Endothelial cell of umbilical vein (primary cell): Measurements from ENCODE around the gene MRPL55. TPM values are rescaled to one million over a fixed set of nuclear protein-coding genes. Genes with fewer than 3 reads are reported as not detected.

Experiments
- BruUV-seq: library from RNA; stranded (reverse); fragments of 400-500 nt; replicated peaks from 2 replicates; lab custom pipeline; 2021; lab: Mats Ljungman, UMichigan
- CTCF ChIA-PET: fragments of 300-600, 350-600 bp; sonication (Branson Sonifier 250); formaldehyde crosslinking; loops from one replicate; lab custom pipeline; 2021; ENCODE audit warnings: antibody characterized with exemption, inconsistent platforms; lab: Charles Lee
- POLR2A ChIA-PET: fragments of 300-600, 350-600 bp; sonication (Branson Sonifier 250); formaldehyde crosslinking; loops from one replicate; lab custom pipeline; 2021; ENCODE audit warnings: antibody characterized with exemption, inconsistent platforms; lab: Charles Lee
- DNase-seq: peaks from one replicate; pipeline ENCODE4 v3.0.0-alpha.2; 2011; ENCODE audit warnings: low read depth, low spot score
- FAIRE-seq: peaks from 2 replicates; lab custom pipeline; 2011; peaks lifted over from hg19 to GRCh38; lab: Jason Lieb, UNC
- H2AFZ ChIP-seq: 2 replicates; pipeline ENCODE4 v1.6.0; 2012; ENCODE audit warnings: low read depth, low read length, control low read depth, inconsistent platforms
- H3K27ac ChIP-seq: 2 replicates; pipeline ENCODE4 v1.5.1; 2011; ENCODE audit warnings: low read depth, mild to moderate bottlenecking, control low read depth, low read length, moderate library complexity; ENCODE audit not compliant: insufficient read depth
- H3K27me3 ChIP-seq, 2 experiments: 2 replicates each; pipeline versions ENCODE4 v1.6.0 to v1.6.1; 2011; ENCODE audit warnings: low read length in 2 of 2, mixed read lengths in 1 of 2; ENCODE audit not compliant: control insufficient read depth in 2 of 2, insufficient read depth in 2 of 2
- H3K36me3 ChIP-seq, 2 experiments: 2 replicates in 1 of 2; 3 replicates in 1 of 2; pipeline ENCODE4 v1.5.1; 2011; ENCODE audit warnings: low read length in 2 of 2, mild to moderate bottlenecking in 1 of 2, moderate library complexity in 1 of 2; ENCODE audit not compliant: control insufficient read depth in 2 of 2, insufficient read depth in 2 of 2; ENCODE audit errors: extremely low read depth in 1 of 2
- H3K4me1 ChIP-seq: 3 replicates; pipeline ENCODE4 v1.5.1; 2011; ENCODE audit warnings: mild to moderate bottlenecking, low read length; ENCODE audit not compliant: control insufficient read depth, insufficient read depth; ENCODE audit errors: extremely low read depth
- H3K4me2 ChIP-seq: 2 replicates; pipeline ENCODE4 v1.6.1; 2011; ENCODE audit warnings: low read length, control low read depth, mixed read lengths; ENCODE audit not compliant: insufficient read depth
- H3K4me3 ChIP-seq, 3 experiments: fragments of 200-600 bp in 1 of 3; sonication (generic), shearing (Covaris generic) in 1 of 3; replicated peaks in 1 of 3; 2 replicates each; pipeline ENCODE4 v1.5.1; 2011 to 2016; ENCODE audit warnings: control low read depth in 3 of 3, low read length in 3 of 3, mild to moderate bottlenecking in 2 of 3, inconsistent platforms in 1 of 3, low read depth in 1 of 3, moderate library complexity in 1 of 3; ENCODE audit not compliant: insufficient read depth in 1 of 3
- H3K79me2 ChIP-seq: 2 replicates; pipeline ENCODE4 v1.6.0; 2012; ENCODE audit warnings: low read length, inconsistent platforms; ENCODE audit not compliant: control insufficient read depth, insufficient read depth
- H3K9ac ChIP-seq: replicated peaks from 2 replicates; pipeline ENCODE3; 2011; ENCODE audit warnings: low read length, control low read depth; ENCODE audit not compliant: insufficient read depth; ENCODE audit errors: extremely low read depth
- H3K9me1 ChIP-seq: replicated peaks from 3 replicates; pipeline ENCODE4 v1.6.0; 2011; ENCODE audit warnings: mild to moderate bottlenecking, low read length; ENCODE audit not compliant: control insufficient read depth, insufficient read depth; ENCODE audit errors: extremely low read depth
- H3K9me3 ChIP-seq: replicated peaks from 2 replicates; pipeline ENCODE4 v1.5.1; 2012; ENCODE audit warnings: low read length, inconsistent platforms; ENCODE audit not compliant: control insufficient read depth, insufficient read depth
- H4K20me1 ChIP-seq: replicated peaks from 2 replicates; pipeline ENCODE3; 2011; ENCODE audit warnings: mild to moderate bottlenecking, low read length; ENCODE audit not compliant: control insufficient read depth, insufficient read depth; ENCODE audit errors: extremely low read depth
- EZH2 ChIP-seq: IDR thresholded peaks from 2 replicates; pipeline ENCODE4 v1.6.1; 2012; ENCODE audit warnings: borderline replicate concordance, low read depth, mild to moderate bottlenecking, moderate library complexity, low read length, inconsistent platforms; ENCODE audit not compliant: severe bottlenecking
- FOS ChIP-seq: IDR thresholded peaks from 2 replicates; pipeline ENCODE4 v1.6.1; 2011; ENCODE audit warnings: mild to moderate bottlenecking, low read length, moderate library complexity, borderline replicate concordance; ENCODE audit not compliant: insufficient read depth
- GATA2 ChIP-seq: IDR thresholded peaks from 2 replicates; pipeline ENCODE4 v1.7.0; 2011; ENCODE audit warnings: low read depth, mild to moderate bottlenecking, moderate library complexity, mixed read lengths, low read length; ENCODE audit not compliant: insufficient read length, insufficient read depth
- JUN ChIP-seq: IDR thresholded peaks from 2 replicates; pipeline ENCODE4 v1.6.1; 2011; ENCODE audit warnings: borderline replicate concordance, low read depth; ENCODE audit not compliant: insufficient read length, insufficient read depth
- MYC ChIP-seq: IDR thresholded peaks from one replicate; pipeline ENCODE4 v1.6.1; 2011; ENCODE audit warnings: mild to moderate bottlenecking, low read depth, low read length
- POLR2A ChIP-seq: IDR thresholded peaks from 2 replicates; pipeline ENCODE4 v1.6.1; 2012; ENCODE audit warnings: low read depth, mild to moderate bottlenecking, control low read depth, low read length
- dilution Hi-C: fragments of 300-500 bp; cut with MboI; formaldehyde crosslinking; loops from one replicate; pipeline ENCODE4 v1.15.0; 2019; ENCODE audit warnings: low sequenced_read_pairs; ENCODE audit not compliant: extremely low pct_ligation_motif_present
- intact Hi-C: fragments of 100-400 bp; cut with micrococcal nuclease; formaldehyde crosslinking; loops from one replicate; pipeline ENCODE4 v1.10.0; 2022
- polyA plus RNA-seq, 4 experiments: library from polyadenylated mRNA; depleted of rRNA in 3 of 4; stranded (reverse) in 3 of 4; unstranded in 1 of 4; fragments of >200 nt; gene quantifications; 2 replicates each; pipeline versions ENCODE4 v1.2.1 to v1.2.3, GENCODE V29; 2011 to 2012; ENCODE audit warnings: missing spikeins in 1 of 4
- total RNA-seq: library from RNA; stranded (reverse); gene quantifications from 2 replicates; pipeline ENCODE4 v1.2.3, GENCODE V29; 2021
- TF ChIP-seq, protein P1 (sequence below): IDR thresholded peaks from 2 replicates; pipeline ENCODE4 v1.6.1; 2011; ENCODE audit not compliant: insufficient read depth, insufficient read length
- TF ChIP-seq, protein P2 (sequence below), 2 donors: IDR thresholded peaks; 1 replicate in 1 of 2; 2 replicates in 1 of 2; pipeline ENCODE4 v1.5.1; 2011; ENCODE audit warnings: low read length in 2 of 2, mild to moderate bottlenecking in 2 of 2, moderate library complexity in 2 of 2, control low read depth in 1 of 2, inconsistent platforms in 1 of 2, low read depth in 1 of 2; ENCODE audit not compliant: insufficient read depth in 1 of 2; ENCODE audit errors: extremely low read depth in 1 of 2

The MRPL55 gene
- total and polyA plus RNA-seq, 2 donors (not counting 3 experiments of a cell fraction or from before 2014, with no cell fraction given) = 58.7 to 155 TPM

DNA sequence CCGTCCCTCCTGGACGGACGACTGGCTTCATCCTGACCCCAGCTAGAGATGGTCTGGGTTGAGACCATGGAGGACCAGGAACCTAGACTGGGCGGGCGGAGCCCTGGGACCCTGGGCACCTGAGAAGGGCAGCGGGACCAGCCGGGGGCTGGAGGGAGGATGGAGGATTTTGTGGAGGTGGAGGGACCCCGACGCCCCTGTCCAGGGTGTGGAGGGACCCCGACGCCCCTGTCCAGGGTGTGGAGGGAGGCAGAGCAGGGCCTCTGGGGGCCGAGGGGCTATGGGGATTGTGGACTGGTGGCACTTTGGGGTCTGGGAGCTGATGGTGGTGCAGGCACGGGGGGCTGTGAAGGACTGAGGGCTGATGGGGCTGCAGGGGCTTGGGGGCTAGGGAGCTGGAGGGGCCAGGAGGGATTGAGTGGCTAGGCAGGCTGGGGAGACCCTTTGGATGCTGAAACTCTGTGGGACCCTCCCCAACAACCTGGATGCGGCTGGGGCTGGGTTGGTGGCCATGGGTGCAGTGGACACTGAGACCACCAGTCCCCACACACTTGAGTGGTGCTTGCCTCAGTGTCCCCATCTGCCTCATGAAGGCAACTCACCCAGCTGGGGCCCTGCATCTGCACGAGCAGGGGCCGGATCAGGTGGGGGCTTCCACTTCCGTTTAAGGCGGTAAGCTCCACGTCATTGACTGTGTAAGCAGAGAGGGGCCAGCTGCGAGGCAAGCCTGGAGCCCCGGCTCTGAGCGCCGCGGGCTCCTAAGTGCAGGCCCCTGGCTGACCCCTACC lies 48.0 kb upstream of the MRPL55 start:
- H3K27me3 ChIP-seq = no peaks in the 10 kb centered on the region
- H3K4me1 ChIP-seq = peaks cover 6% of the 10 kb centered on the region
- H3K4me2 ChIP-seq = no peak overlapping the region
- ChIA-PET CTCF (interaction anchor here (1.0 to 1.1 kb wide), 2 partner anchors 8 to 158 kb away, joined by 3 read pairs; partner anchors contain the start of gene IBA57), POLR2A (no interaction called here)
- FAIRE-seq (no peak), DNase-seq (no peak)
- intact Hi-C loops = no loop called here
- H4K20me1 ChIP-seq = no peaks in the 10 kb centered on the region
- no peaks in the 10 kb centered on the region for H3K79me2 ChIP-seq
- TF ChIP-seq POLR2A (no peak), MYC (no peak), GATA2 (no peak), JUN (no peak), FOS (no peak), EZH2 (no peak)
- TF ChIP-seq, protein P1, sequence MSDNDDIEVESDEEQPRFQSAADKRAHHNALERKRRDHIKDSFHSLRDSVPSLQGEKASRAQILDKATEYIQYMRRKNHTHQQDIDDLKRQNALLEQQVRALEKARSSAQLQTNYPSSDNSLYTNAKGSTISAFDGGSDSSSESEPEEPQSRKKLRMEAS = no peak
- TF ChIP-seq, protein P2, sequence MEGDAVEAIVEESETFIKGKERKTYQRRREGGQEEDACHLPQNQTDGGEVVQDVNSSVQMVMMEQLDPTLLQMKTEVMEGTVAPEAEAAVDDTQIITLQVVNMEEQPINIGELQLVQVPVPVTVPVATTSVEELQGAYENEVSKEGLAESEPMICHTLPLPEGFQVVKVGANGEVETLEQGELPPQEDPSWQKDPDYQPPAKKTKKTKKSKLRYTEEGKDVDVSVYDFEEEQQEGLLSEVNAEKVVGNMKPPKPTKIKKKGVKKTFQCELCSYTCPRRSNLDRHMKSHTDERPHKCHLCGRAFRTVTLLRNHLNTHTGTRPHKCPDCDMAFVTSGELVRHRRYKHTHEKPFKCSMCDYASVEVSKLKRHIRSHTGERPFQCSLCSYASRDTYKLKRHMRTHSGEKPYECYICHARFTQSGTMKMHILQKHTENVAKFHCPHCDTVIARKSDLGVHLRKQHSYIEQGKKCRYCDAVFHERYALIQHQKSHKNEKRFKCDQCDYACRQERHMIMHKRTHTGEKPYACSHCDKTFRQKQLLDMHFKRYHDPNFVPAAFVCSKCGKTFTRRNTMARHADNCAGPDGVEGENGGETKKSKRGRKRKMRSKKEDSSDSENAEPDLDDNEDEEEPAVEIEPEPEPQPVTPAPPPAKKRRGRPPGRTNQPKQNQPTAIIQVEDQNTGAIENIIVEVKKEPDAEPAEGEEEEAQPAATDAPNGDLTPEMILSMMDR (IDR thresholded peaks at IDR 0.05; ENCODE audit: extremely low read depth in 1 of 2, insufficient read depth in 1 of 2, low read depth in 1 of 2, low read length in 2 of 2) = no peak
- no peak overlapping the region for H3K9ac ChIP-seq
- H3K27ac ChIP-seq = no peak overlapping the region
- no peaks in the 10 kb centered on the region for H3K9me1 ChIP-seq
- H3K36me3 ChIP-seq = no peaks in the 10 kb centered on the region
- no peak overlapping the region for H2AFZ ChIP-seq
- H3K9me3 ChIP-seq = no peaks in the 10 kb centered on the region
- H3K4me3 ChIP-seq = no peak overlapping the region
- dilution Hi-C loops = no loop called here
- no TSS peak for BruUV-seq
